OCI-LY7 (cell line): ENCODE measurements around the gene RANGRF.

Source experiments
- EZH2phosphoT487 ChIP-seq: fragments of 200-600 bp; sonication (generic); IDR thresholded peaks from 2 replicates; pipeline ENCODE4 v1.6.1; 2018; ENCODE audit warnings: low read depth, borderline replicate concordance, mild to moderate bottlenecking, mixed run types, antibody characterized with exemption, low read length, moderate library complexity, mixed read lengths
- TF ChIP-seq, protein P1 (sequence below): fragments of 200-600 bp; sonication (generic); conservative IDR thresholded peaks from 2 replicates; pipeline ENCODE4 v1.5.1; 2014; ENCODE audit warnings: mild to moderate bottlenecking, antibody characterized with exemption, low read length, moderate library complexity, mixed read lengths

DNA sequence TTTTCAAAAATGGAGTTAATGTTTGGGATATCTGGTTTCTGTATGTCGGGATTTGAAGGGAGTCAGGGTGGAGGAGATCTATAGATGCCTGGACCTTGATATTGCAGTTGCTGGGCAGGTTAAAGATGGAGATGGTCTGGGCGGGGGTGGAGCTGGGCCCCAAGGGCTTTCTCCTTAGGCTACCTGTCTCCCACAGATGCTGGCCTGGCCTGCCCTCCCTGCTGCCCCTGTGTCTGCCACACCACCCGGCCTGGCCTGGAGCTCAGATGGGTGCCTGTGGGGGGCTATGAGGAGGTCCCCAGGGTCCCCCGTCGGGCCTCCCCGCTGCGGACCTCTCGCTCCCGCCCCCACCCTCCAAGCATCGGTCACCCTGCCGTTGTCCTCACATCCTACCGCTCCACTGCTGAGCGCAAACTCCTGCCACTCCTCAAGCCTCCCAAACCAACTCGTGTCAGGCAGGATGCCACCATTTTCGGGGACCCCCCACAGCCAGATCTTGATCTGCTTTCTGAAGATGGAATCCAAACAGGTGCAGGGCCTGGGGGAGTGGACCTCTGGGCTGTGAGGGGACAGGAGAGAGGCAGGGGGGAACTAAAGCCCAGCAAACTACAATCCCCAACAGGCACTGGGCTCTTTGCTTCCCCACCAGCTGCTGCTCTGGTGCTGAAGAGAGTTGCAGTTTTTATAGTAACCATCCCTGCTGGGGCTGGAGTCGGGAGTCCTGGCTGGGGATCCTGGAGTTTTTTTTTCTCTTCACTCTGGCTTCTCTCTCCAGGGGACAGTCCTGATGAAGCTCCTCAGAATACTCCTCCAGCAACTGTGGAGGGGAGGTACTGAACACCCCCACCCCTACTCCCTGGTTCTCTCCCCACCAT is 24.5 kb downstream of the RANGRF start:
- TF ChIP-seq, protein P1, sequence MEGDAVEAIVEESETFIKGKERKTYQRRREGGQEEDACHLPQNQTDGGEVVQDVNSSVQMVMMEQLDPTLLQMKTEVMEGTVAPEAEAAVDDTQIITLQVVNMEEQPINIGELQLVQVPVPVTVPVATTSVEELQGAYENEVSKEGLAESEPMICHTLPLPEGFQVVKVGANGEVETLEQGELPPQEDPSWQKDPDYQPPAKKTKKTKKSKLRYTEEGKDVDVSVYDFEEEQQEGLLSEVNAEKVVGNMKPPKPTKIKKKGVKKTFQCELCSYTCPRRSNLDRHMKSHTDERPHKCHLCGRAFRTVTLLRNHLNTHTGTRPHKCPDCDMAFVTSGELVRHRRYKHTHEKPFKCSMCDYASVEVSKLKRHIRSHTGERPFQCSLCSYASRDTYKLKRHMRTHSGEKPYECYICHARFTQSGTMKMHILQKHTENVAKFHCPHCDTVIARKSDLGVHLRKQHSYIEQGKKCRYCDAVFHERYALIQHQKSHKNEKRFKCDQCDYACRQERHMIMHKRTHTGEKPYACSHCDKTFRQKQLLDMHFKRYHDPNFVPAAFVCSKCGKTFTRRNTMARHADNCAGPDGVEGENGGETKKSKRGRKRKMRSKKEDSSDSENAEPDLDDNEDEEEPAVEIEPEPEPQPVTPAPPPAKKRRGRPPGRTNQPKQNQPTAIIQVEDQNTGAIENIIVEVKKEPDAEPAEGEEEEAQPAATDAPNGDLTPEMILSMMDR, result no peak
- TF ChIP-seq EZH2phosphoT487, result no peak
